ENCODE data around the gene ABHD16B. TPM values are rescaled to one million over a fixed set of nuclear protein-coding genes. Genes with fewer than 3 reads are reported as not detected.
A peak's percentile ranks its signal among the peaks of the same experiment; 100 is the strongest.

The ABHD16B gene
- total and polyA plus RNA-seq, 2 of the 13 experiments (the other 11 are each of a cell fraction or from before 2014, with no cell fraction given) = not detected

DNA sequence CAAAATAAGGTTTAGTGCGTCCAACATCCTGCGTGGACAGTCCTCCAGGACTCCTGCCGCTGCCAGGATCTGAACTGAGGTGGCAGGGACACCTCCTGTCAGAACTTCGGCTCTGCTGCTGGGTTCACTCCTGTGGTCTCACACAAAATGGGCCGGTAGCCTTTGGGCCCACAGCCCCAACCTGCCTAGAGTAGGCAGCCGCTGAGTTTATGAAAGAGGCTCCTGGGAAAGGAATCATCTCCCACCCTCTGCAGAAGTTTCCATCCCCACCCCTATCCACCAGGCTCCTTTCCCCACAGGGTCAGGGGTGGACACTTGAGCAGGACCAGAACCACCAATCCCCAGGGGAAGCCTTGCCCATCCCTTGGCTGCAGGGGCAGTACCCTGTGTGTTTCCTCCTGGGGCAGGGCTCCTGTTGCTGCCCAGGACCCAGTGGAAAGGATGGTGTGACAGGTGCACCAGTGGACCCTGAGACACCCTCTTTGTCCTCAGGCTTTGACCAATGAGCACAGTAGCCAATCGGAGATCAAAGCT, 2.1 kb upstream of the ABHD16B start (continued):
- TF ChIP-seq, protein P1, sequence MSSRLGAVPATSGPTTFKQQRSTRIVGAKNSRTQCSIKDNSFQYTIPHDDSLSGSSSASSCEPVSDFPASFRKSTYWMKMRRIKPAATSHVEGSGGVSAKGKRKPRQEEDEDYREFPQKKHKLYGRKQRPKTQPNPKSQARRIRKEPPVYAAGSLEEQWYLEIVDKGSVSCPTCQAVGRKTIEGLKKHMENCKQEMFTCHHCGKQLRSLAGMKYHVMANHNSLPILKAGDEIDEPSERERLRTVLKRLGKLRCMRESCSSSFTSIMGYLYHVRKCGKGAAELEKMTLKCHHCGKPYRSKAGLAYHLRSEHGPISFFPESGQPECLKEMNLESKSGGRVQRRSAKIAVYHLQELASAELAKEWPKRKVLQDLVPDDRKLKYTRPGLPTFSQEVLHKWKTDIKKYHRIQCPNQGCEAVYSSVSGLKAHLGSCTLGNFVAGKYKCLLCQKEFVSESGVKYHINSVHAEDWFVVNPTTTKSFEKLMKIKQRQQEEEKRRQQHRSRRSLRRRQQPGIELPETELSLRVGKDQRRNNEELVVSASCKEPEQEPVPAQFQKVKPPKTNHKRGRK (CRISPR knock-in tag; IDR thresholded peaks at IDR 0.05) = peak; percentile 2; the same call in 1 of the 2 replicates
- TF ChIP-seq ZNF598 (CRISPR knock-in tag; IDR thresholded peaks at IDR 0.05; ENCODE audit: borderline replicate concordance) (0 out of 2 replicates have a peak, but pooled peaks have one; percentile 9), ZNF232 (CRISPR knock-in tag; IDR thresholded peaks at IDR 0.05; ENCODE audit: borderline replicate concordance) (0 out of 2 replicates have a peak, but pooled peaks have one; percentile 36), KDM3A (CRISPR knock-in tag; IDR thresholded peaks at IDR 0.05; ENCODE audit: low read depth) (no peak), GABPB1 (CRISPR knock-in tag; IDR thresholded peaks at IDR 0.05) (no peak), HOXD1 (CRISPR knock-in tag; IDR thresholded peaks at IDR 0.05) (0 out of 2 replicates have a peak, but pooled peaks have one; percentile 2), SKIL (CRISPR knock-in tag; IDR thresholded peaks at IDR 0.05; ENCODE audit: borderline replicate concordance) (peak; percentile 11; the same call in 1 of the 2 replicates), ZNF263 (CRISPR knock-in tag; IDR thresholded peaks at IDR 0.05) (peak; percentile 6; the same call in 1 of the 2 replicates)
- TF ChIP-seq, protein P2, sequence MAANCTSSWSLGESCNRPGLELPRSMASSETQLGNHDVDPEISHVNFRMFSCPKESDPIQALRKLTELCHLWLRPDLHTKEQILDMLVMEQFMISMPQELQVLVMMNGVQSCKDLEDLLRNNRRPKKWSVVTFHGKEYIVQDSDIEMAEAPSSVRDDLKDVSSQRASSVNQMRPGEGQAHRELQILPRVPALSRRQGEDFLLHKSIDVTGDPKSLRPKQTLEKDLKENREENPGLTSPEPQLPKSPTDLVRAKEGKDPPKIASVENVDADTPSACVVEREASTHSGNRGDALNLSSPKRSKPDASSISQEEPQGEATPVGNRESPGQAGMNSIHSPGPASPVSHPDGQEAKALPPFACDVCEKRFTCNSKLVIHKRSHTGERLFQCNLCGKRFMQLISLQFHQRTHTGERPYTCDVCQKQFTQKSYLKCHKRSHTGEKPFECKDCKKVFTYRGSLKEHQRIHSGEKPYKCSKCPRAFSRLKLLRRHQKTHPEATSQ (CRISPR knock-in tag; IDR thresholded peaks at IDR 0.05; ENCODE audit: borderline replicate concordance) = no peak
- TF ChIP-seq, protein P3, sequence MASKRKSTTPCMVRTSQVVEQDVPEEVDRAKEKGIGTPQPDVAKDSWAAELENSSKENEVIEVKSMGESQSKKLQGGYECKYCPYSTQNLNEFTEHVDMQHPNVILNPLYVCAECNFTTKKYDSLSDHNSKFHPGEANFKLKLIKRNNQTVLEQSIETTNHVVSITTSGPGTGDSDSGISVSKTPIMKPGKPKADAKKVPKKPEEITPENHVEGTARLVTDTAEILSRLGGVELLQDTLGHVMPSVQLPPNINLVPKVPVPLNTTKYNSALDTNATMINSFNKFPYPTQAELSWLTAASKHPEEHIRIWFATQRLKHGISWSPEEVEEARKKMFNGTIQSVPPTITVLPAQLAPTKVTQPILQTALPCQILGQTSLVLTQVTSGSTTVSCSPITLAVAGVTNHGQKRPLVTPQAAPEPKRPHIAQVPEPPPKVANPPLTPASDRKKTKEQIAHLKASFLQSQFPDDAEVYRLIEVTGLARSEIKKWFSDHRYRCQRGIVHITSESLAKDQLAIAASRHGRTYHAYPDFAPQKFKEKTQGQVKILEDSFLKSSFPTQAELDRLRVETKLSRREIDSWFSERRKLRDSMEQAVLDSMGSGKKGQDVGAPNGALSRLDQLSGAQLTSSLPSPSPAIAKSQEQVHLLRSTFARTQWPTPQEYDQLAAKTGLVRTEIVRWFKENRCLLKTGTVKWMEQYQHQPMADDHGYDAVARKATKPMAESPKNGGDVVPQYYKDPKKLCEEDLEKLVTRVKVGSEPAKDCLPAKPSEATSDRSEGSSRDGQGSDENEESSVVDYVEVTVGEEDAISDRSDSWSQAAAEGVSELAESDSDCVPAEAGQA (IDR thresholded peaks at IDR 0.05; ENCODE audit: low read depth) = no peak
- TF ChIP-seq, protein P3 (CRISPR knock-in tag; IDR thresholded peaks at IDR 0.05; ENCODE audit: borderline replicate concordance) = peak; percentile 75; the same call in 1 of the 2 replicates
- TF ChIP-seq, protein P4, sequence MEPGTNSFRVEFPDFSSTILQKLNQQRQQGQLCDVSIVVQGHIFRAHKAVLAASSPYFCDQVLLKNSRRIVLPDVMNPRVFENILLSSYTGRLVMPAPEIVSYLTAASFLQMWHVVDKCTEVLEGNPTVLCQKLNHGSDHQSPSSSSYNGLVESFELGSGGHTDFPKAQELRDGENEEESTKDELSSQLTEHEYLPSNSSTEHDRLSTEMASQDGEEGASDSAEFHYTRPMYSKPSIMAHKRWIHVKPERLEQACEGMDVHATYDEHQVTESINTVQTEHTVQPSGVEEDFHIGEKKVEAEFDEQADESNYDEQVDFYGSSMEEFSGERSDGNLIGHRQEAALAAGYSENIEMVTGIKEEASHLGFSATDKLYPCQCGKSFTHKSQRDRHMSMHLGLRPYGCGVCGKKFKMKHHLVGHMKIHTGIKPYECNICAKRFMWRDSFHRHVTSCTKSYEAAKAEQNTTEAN (CRISPR knock-in tag; conservative IDR thresholded peaks at IDR 0.05) = 0 out of 2 replicates have a peak, but pooled peaks have one; percentile 70

Data from HepG2 (cell line).